Tibial artery (tissue), 4 donors: ENCODE measurements around the gene MXI1.

Experiments used
- DNase-seq, 2 donors: peaks; one replicate each; pipeline ENCODE4 v3.0.0-alpha.2; 2019
- H3K27ac ChIP-seq, 2 donors: fragments of 200-600 bp; sonication (generic) in 1 of 2; 1 replicate in 1 of 2; 2 replicates in 1 of 2; pipeline ENCODE4 v1.5.1; 2018 to 2019; ENCODE audit warnings: mild to moderate bottlenecking in 1 of 2
- H3K27me3 ChIP-seq, 2 donors: fragments of 200-600 bp; sonication (generic) in 1 of 2; one replicate each; pipeline versions ENCODE4 v1.5.1 to v1.6.0; 2016 to 2019
- H3K36me3 ChIP-seq, 3 donors: fragments of 200-600 bp; sonication (generic) in 2 of 3; one replicate each; pipeline ENCODE4 v1.5.1; 2016 to 2019; ENCODE audit warnings: mild to moderate bottlenecking in 2 of 3
- H3K4me1 ChIP-seq, 4 donors: fragments of 200-600 bp; sonication (generic) in 2 of 4; 1 replicate in 3 of 4; 2 replicates in 1 of 4; pipeline ENCODE4 v1.5.1; 2016 to 2019
- H3K4me3 ChIP-seq, 2 donors: fragments of 200-600 bp; sonication (generic) in 1 of 2; 1 replicate in 1 of 2; 2 replicates in 1 of 2; pipeline ENCODE4 v1.5.1; 2018 to 2019; ENCODE audit warnings: mild to moderate bottlenecking in 2 of 2
- H3K9me3 ChIP-seq, 3 donors: fragments of 200-600 bp; sonication (generic) in 1 of 3; one replicate each; pipeline ENCODE4 v1.5.1; 2016 to 2019
- intact Hi-C: fragments of 100-400 bp; cut with DNase I; formaldehyde crosslinking; loops from one replicate; pipeline ENCODE4 v1.15.0; 2023; ENCODE audit warnings: low total_unique reads
- TF ChIP-seq, protein P1 (sequence below), 2 experiments: fragments of 200-600 bp in 1 of 2; fragments of 450-650 bp in 1 of 2; IDR thresholded peaks; one replicate each; pipeline ENCODE4 v1.5.1; 2017 to 2019; ENCODE audit warnings: antibody characterized with exemption in 2 of 2, mild to moderate bottlenecking in 1 of 2, moderate library complexity in 1 of 2

Gene MXI1

GRCh38 chr10:110300486-110300986, 93.1 kb downstream of the MXI1 start:
- Histone ChIP-seq H3K4me3 (no peak overlapping the region), H3K4me1 (peaks cover 0 to 54% (median 33%) of the 10 kb centered on the region in 4 donors), H3K27ac (no peak overlapping the region), H3K27me3 (no peaks in the 10 kb centered on the region), H3K9me3 (no peaks in the 10 kb centered on the region), H3K36me3 (peaks cover 26 to 61% (median 47%) of the 10 kb centered on the region in 3 donors)
- DNase-seq, result no peak
- TF ChIP-seq, protein P1, sequence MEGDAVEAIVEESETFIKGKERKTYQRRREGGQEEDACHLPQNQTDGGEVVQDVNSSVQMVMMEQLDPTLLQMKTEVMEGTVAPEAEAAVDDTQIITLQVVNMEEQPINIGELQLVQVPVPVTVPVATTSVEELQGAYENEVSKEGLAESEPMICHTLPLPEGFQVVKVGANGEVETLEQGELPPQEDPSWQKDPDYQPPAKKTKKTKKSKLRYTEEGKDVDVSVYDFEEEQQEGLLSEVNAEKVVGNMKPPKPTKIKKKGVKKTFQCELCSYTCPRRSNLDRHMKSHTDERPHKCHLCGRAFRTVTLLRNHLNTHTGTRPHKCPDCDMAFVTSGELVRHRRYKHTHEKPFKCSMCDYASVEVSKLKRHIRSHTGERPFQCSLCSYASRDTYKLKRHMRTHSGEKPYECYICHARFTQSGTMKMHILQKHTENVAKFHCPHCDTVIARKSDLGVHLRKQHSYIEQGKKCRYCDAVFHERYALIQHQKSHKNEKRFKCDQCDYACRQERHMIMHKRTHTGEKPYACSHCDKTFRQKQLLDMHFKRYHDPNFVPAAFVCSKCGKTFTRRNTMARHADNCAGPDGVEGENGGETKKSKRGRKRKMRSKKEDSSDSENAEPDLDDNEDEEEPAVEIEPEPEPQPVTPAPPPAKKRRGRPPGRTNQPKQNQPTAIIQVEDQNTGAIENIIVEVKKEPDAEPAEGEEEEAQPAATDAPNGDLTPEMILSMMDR (IDR thresholded peaks at IDR 0.05), result no peak
- intact Hi-C loops, result loop anchor here (5.0 to 10.0 kb wide), 2 partner anchors 163 to 416 kb away; no protein-coding TSS in a partner anchor

DNA sequence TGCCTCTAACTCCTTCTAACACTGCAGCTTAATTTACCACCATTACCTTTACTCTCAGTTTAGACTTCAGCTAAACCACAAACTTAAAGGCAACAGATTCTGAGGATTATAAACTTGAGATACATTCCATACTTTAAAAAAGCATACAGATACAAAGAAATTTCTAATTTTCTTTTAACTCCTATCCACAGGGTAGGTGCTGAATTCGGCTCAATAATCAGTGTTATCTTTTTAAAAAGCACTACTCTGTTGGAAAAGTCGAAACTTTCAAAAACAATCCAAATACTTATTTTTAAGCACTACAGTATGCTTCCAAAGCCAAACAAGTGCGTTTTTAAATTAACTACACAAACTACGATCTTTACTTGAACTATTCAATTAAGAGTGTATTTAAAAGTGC, 96.3 kb downstream of the MXI1 start:
- TF ChIP-seq, protein P1 (IDR thresholded peaks at IDR 0.05), result no peak
- peaks cover 0 to 50% (median 36%) of the 10 kb centered on the region in 4 donors for H3K4me1 ChIP-seq

DNA sequence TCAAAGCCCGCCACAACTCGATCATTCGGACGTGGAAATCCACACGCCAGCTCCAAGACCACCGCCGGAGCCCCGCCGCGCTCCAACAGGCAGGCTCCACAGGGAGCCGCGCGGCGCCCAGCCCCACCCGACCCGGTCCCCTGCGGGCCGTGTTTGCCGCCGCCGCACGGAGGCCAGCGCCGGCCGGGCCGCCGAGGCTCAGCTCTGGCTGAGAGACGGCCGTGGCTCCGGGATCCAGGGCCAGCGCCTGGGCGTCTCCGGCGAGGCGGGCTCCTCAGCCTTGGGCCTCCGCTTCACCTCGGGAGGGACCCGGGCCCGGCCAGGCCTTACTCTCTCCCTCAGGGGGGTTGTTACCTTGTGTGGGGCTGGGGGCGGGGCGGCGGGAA, 97.0 kb downstream of the MXI1 start:
- Histone ChIP-seq H3K36me3 (peaks cover 3 to 26% (median 16%) of the 10 kb centered on the region in 3 donors), H3K27ac (peak overlapping the region; percentile 92 to 93), H3K27me3 (no peaks in the 10 kb centered on the region), H3K4me1 (peaks cover 0 to 50% (median 34%) of the 10 kb centered on the region in 4 donors), H3K4me3 (peak overlapping the region; percentile 97 to 98), H3K9me3 (no peaks in the 10 kb centered on the region)
- intact Hi-C loops, result loop anchor here (5.0 to 10.0 kb wide), 2 partner anchors 167 to 420 kb away; no protein-coding TSS in a partner anchor
- TF ChIP-seq, protein P1 (IDR thresholded peaks at IDR 0.05), result no peak
- no peak for DNase-seq

More for the DNA sequence above, 96.3 kb downstream of the MXI1 start:
- DNase-seq, result no peak
- no peaks in the 10 kb centered on the region for H3K27me3 ChIP-seq
- H3K36me3 ChIP-seq, result peaks cover 3 to 33% (median 24%) of the 10 kb centered on the region in 3 donors
- intact Hi-C loops, result loop anchor here (5.0 to 10.0 kb wide), 2 partner anchors 166 to 419 kb away; no protein-coding TSS in a partner anchor
- no peaks in the 10 kb centered on the region for H3K9me3 ChIP-seq
- peak overlapping the region; percentile 97 to 98 for H3K4me3 ChIP-seq
- peak overlapping the region; percentile 92 to 93 for H3K27ac ChIP-seq

- intact Hi-C loops, result loop anchor here (5.0 to 10.0 kb wide), 4 partner anchors 168 to 420 kb away; partner anchors contain the start of gene DUSP5
- peaks cover 0 to 48% (median 34%) of the 10 kb centered on the region in 4 donors for H3K4me1 ChIP-seq
- no peaks in the 10 kb centered on the region for H3K9me3 ChIP-seq
- peaks cover 3 to 24% (median 11%) of the 10 kb centered on the region in 3 donors for H3K36me3 ChIP-seq
- TF ChIP-seq, protein P1 (IDR thresholded peaks at IDR 0.05), result peak in 1 of 2 experiments; percentile 7
- peak; percentile 96 to 99 for DNase-seq
- H3K27me3 ChIP-seq, result no peaks in the 10 kb centered on the region
- peak within 1 kb of the TSS; percentile 92 to 93 for H3K27ac ChIP-seq
- peak within 1 kb of the TSS; percentile 97 to 98 for H3K4me3 ChIP-seq
These were observed 97.5 kb downstream of the MXI1 start, which contains the start of gene SMNDC1 for GRCh38 chr10:110304780-110305421. SMNDC1 (minus strand) TSS chr10:110304920; CDS start chr10:110303587, 1,333 bp downstream.

DNA sequence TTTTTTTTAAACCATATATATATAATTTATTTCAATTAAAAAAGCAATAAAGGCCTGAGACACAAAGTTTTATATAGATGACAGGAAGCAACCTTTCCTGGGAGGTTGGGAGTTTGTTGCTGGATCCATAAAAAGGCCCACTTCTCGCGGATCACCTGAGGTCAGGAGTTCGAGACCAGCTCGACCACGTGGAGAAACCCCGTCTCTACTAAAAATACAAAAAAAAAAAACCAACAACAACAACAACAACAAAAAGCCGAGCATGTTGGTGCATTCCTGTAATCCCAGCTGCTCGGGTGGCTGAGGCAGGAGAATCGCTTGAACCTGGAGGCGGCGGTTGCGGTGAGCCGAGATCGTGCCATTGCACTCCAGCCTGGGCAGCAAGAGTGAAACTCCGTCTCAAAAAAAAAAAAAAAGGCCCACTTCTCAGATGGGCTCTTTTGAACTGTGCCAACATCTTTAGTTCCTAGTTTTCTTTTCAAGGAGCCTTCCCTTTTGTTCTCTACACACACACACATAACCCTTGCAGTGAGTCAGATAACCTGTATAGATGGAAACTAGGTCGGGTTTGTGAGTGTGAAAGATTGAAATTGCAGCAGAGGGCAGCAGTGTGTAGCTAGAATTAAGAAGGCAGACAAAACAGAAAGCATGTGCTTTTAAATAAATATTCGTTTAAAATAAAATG, 98.5 kb downstream of the MXI1 start:
- H3K4me3 ChIP-seq, result peak overlapping the region in 1 of 2 donors; percentile 97
- TF ChIP-seq, protein P1 (IDR thresholded peaks at IDR 0.05), result peak; percentile 53 to 65
- peak overlapping the region; percentile 92 to 93 for H3K27ac ChIP-seq
- DNase-seq, result peak in 1 of 2 donors; percentile 40
- H3K9me3 ChIP-seq, result no peaks in the 10 kb centered on the region
- H3K4me1 ChIP-seq, result peaks cover 0 to 38% (median 29%) of the 10 kb centered on the region in 4 donors
- H3K36me3 ChIP-seq, result peaks cover 3 to 16% (median 9%) of the 10 kb centered on the region in 3 donors
- no peaks in the 10 kb centered on the region for H3K27me3 ChIP-seq
- intact Hi-C loops, result loop anchor here (5.0 to 10.0 kb wide), 3 partner anchors 191 to 421 kb away; partner anchors contain the start of gene DUSP5
